Stimulated activated naive CD8-positive, alpha-beta T cell treated with anti-CD3 and anti-CD28 coated beads, Interleukin-15, amount 100 ng/mL, for 72 hours (primary cell): ENCODE measurements around the gene ORC2.
"Not testable (repeated sequence)": the region's sequence is repeated elsewhere in the genome, so short reads cannot be mapped to it uniquely, and the experiment has no call there.

Source experiments
- ATAC-seq: fragments of 150-1000 bp; cut with Tn5 transposase; 2 replicates; pipeline ENCODE4 v1.10.0; 2021; ENCODE audit warnings: mild to moderate bottlenecking, moderate library complexity
- DNase-seq, 2 donors: peaks; one replicate each; pipeline ENCODE4 v3.0.0; 2021 to 2022
- H3K27ac Mint-ChIP-seq, 2 donors: one replicate each; pipeline ENCODE4 v1.8.0; 2022; ENCODE audit warnings: mild to moderate bottlenecking in 2 of 2, mixed read lengths in 2 of 2, moderate library complexity in 2 of 2
- H3K27me3 Mint-ChIP-seq: one replicate; pipeline ENCODE4 v1.8.0; 2022; ENCODE audit warnings: mixed read lengths
- H3K4me1 Mint-ChIP-seq: one replicate; pipeline ENCODE4 v1.8.0; 2022; ENCODE audit warnings: mild to moderate bottlenecking, mixed read lengths
- H3K4me3 Mint-ChIP-seq, 2 donors: one replicate each; pipeline ENCODE4 v1.8.0; 2022; ENCODE audit warnings: mild to moderate bottlenecking in 2 of 2, mixed read lengths in 2 of 2, moderate library complexity in 1 of 2
- H3K9me3 Mint-ChIP-seq, 2 donors: one replicate each; pipeline ENCODE4 v1.8.0; 2022; ENCODE audit warnings: mixed read lengths in 2 of 2

Gene ORC2

GRCh38 chr2:200888704-200889625 lies 74.5 kb downstream of the ORC2 start, which contains the start of the genes NIF3L1 and PPIL3:
TSS of gene NIF3L1 (plus strand) at chr2:200889371. CDS start at chr2:200891944, 2,573 bp downstream.
TSS of gene PPIL3 (minus strand) at chr2:200889077. CDS start at chr2:200887615, 1,462 bp downstream.
- Mint-ChIP-seq H3K4me1 (peaks cover 53% of the 10 kb centered on the region), H3K4me3 (peak within 1 kb of the TSS; percentile 97 to 98)

GRCh38 chr2:200881715-200882249 lies 81.7 kb downstream of the ORC2 start:
- not testable (repeated sequence) for H3K27ac Mint-ChIP-seq, H3K4me3 Mint-ChIP-seq, DNase-seq, ATAC-seq, H3K9me3 Mint-ChIP-seq, H3K27me3 Mint-ChIP-seq
- peaks cover 11% of the 10 kb centered on the region for H3K4me1 Mint-ChIP-seq

More at GRCh38 chr2:200888704-200889625, 74.5 kb downstream of the ORC2 start, which contains the start of the genes NIF3L1 and PPIL3:
- ATAC-seq = peak; percentile 92
- peak; percentile 97 to 99 for DNase-seq
- H3K27me3 Mint-ChIP-seq = no peaks in the 10 kb centered on the region
- H3K27ac Mint-ChIP-seq = peak within 1 kb of the TSS; percentile 100
- no peaks in the 10 kb centered on the region for H3K9me3 Mint-ChIP-seq

DNA sequence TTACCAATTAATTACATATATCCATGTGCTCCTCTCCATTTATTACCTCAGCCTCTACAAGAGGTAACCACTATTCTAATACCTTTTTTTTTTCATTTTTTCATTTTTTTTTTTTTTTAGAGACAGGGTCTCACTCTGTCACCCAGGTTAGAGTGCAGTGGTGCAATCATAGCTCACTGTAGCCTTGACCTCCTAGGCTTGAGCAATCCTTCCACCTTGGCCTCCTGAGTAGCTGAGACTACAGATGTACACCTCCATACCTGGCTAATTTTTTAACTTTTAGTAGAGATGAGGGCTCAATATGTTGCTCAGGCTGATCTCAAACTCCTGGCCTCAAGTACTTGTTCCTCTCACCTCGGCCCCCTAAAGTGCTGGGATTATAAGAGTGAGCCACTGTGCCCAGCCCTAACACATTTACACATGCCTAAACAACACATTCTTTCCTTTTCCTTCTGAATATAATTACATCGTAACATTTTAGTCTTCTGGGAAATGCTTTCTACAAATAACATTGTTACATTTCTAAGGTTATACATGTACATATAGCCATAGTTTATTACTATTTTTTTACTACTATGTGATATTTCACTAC lies 85.1 kb downstream of the ORC2 start:
- H3K9me3 Mint-ChIP-seq = no peaks in the 10 kb centered on the region
- DNase-seq = no peak
- no peak for ATAC-seq
- H3K4me3 Mint-ChIP-seq = no peak overlapping the region
- peaks cover 7% of the 10 kb centered on the region for H3K4me1 Mint-ChIP-seq
- peak overlapping the region in 1 of 2 donors; percentile 71 for H3K27ac Mint-ChIP-seq
- H3K27me3 Mint-ChIP-seq = no peaks in the 10 kb centered on the region

- ATAC-seq = no peak
- DNase-seq = no peak
- H3K4me1 Mint-ChIP-seq = peaks cover 7% of the 10 kb centered on the region
Measured at GRCh38 chr2:200877443-200877842, 86.0 kb downstream of the ORC2 start.

DNA sequence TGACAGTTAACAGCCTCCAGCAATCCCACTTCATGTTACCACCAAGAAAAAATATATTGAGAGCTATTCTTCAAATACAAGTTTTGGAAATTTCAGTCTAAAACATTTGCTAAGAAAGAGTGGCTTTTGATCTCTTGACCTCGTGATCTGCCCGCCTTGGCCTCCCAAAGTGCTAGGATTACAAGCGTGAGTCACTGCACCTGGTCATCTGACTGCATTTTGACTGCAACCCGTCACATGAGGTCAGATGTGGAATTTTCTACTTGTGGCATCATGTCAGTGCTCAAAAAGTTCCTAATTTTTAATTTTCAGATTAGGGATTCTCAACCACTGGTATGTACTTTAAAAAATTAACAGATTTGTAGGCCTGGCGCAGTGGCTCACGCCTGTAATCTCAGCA lies 89.9 kb downstream of the ORC2 start:
- no peak overlapping the region for H3K27ac Mint-ChIP-seq
- no peak overlapping the region for H3K4me3 Mint-ChIP-seq
- ATAC-seq (no peak), DNase-seq (no peak)
- no peaks in the 10 kb centered on the region for H3K9me3 Mint-ChIP-seq
- H3K27me3 Mint-ChIP-seq = no peaks in the 10 kb centered on the region
- peaks cover 10% of the 10 kb centered on the region for H3K4me1 Mint-ChIP-seq

More at GRCh38 chr2:200877443-200877842, 86.0 kb downstream of the ORC2 start:
- Mint-ChIP-seq H3K4me3 (no peak overlapping the region), H3K27me3 (no peaks in the 10 kb centered on the region), H3K27ac (no peak overlapping the region), H3K9me3 (no peaks in the 10 kb centered on the region)

GRCh38 chr2:200871151-200871550 lies 92.3 kb downstream of the ORC2 start:
- DNase-seq (no peak), ATAC-seq (peak; percentile 73)
- peaks cover 10% of the 10 kb centered on the region for H3K4me1 Mint-ChIP-seq
- H3K4me3 Mint-ChIP-seq = peak overlapping the region in 1 of 2 donors; percentile 35
- no peaks in the 10 kb centered on the region for H3K27me3 Mint-ChIP-seq
- peak overlapping the region in 1 of 2 donors; percentile 93 for H3K27ac Mint-ChIP-seq
- no peaks in the 10 kb centered on the region for H3K9me3 Mint-ChIP-seq

DNA sequence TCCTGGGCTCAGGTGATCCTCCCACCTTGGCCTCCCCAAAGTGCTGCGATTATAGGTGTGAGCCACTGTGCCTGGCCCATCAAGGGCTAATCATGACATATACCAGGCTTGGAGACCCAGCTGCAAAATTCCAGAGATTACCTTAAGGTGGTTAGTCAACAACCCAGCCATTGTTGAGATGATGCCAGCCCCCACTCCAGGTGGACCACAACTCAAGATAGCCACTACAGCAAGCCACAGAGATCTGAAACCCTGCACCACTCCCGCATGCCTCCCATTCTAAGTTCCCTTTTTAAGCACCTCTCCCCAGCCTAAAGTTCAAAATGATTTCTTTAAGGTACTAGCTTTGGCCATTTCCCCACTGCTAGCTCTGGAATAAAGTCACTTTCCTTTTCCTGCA lies 94.4 kb downstream of the ORC2 start:
- ATAC-seq (no peak), DNase-seq (no peak)
- Mint-ChIP-seq H3K27me3 (no peaks in the 10 kb centered on the region), H3K4me3 (no peak overlapping the region), H3K27ac (peak overlapping the region; percentile 46 to 87), H3K9me3 (no peaks in the 10 kb centered on the region), H3K4me1 (peaks cover 26% of the 10 kb centered on the region)

- Mint-ChIP-seq H3K4me3 (peak within 1 kb of the TSS; percentile 87 to 94), H3K27me3 (no peaks in the 10 kb centered on the region), H3K4me1 (peaks cover 49% of the 10 kb centered on the region), H3K9me3 (no peaks in the 10 kb centered on the region), H3K27ac (peak within 1 kb of the TSS; percentile 100)
- DNase-seq = peak; percentile 89 to 94
- peak; percentile 88 for ATAC-seq
Measured at GRCh38 chr2:200864176-200865034, 99.1 kb downstream of the ORC2 start, which contains the start of gene CLK1. TSS of gene CLK1 (minus strand) at chr2:200864658. CDS start at chr2:200861862, 2,796 bp downstream.

- H3K9me3 Mint-ChIP-seq = no peaks in the 10 kb centered on the region
- DNase-seq = peak in 1 of 2 donors; percentile 38
- peak; percentile 1 for ATAC-seq
- peak overlapping the region; percentile 100 for H3K27ac Mint-ChIP-seq
- peak overlapping the region; percentile 87 to 94 for H3K4me3 Mint-ChIP-seq
- H3K4me1 Mint-ChIP-seq = peaks cover 47% of the 10 kb centered on the region
- no peaks in the 10 kb centered on the region for H3K27me3 Mint-ChIP-seq
Measured at GRCh38 chr2:200863782-200864175, 99.7 kb downstream of the ORC2 start.

DNA sequence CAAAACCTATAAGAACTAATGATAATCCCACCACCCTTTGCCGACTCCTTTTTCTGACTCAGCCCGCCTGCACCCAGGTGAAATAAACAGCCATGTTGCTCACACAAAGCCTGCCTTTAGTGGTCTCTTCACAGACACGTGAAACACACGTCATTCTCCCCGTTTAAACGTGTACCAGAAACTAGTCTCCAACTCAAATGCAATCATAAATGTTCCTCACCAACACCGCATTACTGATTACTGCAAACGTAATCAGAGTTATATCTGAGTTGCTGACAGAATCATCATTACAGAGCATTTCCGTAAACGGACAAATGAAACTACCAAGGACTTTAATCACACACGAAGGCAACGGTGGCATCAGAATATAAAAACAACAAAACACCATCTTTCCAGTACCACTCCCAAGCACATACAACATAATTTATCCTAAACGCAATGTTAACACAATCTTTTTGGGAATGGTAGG lies 100.9 kb downstream of the ORC2 start:
- Mint-ChIP-seq H3K27me3 (no peaks in the 10 kb centered on the region), H3K4me1 (peaks cover 59% of the 10 kb centered on the region), H3K27ac (peak overlapping the region; percentile 100), H3K9me3 (no peaks in the 10 kb centered on the region), H3K4me3 (peak overlapping the region; percentile 87 to 94)
- DNase-seq (peak; percentile 65 to 76), ATAC-seq (peak; percentile 73)

DNA sequence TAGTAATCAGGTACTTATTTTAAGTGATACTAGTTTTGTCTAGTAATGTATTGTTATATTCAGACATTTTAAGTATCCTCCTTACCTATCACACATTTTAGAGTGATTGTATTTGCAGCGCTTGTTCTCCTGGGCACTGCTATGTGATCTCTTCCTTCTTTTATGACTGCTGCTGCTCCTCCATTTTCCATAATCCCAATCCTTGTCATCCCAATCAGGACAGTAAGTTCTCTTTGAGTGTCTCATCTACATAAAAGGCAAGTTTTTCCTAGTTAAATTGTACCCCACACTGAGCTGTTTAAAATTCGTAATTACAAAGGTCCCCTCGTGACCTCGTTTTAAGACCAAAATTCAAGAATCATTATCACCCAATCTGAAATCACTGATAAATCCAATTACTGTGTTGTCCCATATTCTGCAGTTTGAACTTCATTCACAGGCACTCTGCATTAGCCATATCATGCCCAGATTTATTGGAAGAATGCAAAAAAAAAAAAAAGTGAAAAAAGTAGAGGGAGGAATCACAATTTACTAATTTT lies 101.8 kb downstream of the ORC2 start:
- Mint-ChIP-seq H3K27ac (peak overlapping the region; percentile 100), H3K4me3 (peak overlapping the region; percentile 87 to 94), H3K9me3 (no peaks in the 10 kb centered on the region), H3K4me1 (peaks cover 67% of the 10 kb centered on the region), H3K27me3 (no peaks in the 10 kb centered on the region)
- DNase-seq = no peak
- ATAC-seq = no peak

DNA sequence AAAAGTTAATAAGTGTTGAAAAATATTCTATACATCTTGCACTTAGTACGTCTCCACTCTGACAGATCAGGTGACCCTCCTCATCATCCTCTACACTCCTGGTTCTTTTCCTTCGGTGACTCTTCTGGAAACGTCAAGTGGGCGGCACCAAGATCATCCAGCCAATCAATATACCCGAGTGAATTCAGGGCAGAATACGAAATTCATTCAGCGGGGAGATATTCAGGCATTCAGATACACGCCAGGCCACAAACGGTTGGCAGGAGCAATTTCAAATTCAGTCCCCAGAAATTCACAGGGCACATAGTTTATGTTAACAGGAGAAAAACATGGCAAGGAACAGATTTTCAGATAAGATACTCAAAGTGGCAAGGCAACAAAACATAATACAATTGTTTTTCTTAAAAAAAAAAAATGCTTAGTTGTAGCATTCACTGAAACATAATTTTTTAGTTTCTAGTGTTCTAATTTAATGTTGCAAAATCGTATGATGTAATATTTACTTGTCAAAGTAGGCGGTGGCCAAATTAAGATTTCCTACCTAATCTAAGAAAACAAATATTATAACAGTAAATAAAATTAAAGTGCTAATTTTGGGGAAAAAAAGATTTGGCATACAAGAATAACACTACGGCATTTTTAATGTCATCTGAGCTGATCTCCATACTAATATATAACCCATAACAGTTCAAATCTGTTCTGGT lies 103.2 kb downstream of the ORC2 start:
- Mint-ChIP-seq H3K27ac (peak overlapping the region; percentile 40 to 95), H3K4me1 (peaks cover 68% of the 10 kb centered on the region), H3K9me3 (no peaks in the 10 kb centered on the region), H3K27me3 (no peaks in the 10 kb centered on the region), H3K4me3 (peak overlapping the region; percentile 87 to 94)
- ATAC-seq (no peak), DNase-seq (no peak)
